GM21723 (cell line): ENCODE measurements around the gene COL25A1.

ENCODE experiments used
- ATAC-seq: cut with Tn5 transposase; IDR thresholded peaks from one replicate; pipeline ENCODE4 v1.9.1; 2021; ENCODE audit warnings: mild to moderate bottlenecking, moderate library complexity; ENCODE audit not compliant: unreplicated experiment

COL25A1 gene

DNA sequence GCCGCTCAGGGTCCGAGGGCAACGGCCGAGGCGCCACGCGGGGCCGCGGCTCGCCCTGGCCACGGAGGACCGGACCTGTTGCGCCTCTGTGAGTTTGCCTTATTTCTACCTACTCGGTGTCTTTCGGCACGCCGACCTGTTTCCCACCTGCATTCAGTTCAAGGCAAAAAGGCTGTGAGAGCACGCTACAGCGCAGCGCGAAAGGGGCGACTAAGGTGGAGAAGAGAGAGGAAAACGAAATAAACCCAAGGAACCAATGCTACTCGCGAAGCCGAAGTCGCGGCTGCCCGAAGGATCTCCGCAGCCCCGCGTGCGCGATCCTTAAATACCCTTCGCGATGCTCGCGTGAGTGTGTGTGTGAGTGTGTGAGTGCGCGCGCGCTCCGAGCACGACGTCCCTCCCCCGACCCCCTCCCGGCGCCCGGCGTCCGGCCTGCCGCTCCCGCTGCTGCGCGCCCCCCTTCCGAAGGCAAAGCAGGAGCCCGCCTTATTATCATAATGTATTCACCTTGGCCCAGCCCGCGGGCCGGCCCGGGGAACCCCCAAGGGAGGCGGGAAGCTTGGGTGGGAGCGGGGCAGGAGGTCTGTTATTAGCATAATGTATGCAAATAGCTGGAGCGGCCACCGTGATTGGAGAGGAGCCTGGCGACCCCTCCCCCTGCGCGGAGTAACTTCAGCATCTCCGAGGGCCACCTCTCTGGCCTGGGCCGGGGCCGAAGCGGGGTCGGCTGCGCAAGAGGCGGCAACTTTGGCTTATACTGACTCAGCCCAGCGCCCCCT lies at the start of gene COL25A1:
Gene COL25A1, minus strand, starts transcription at position 298 of the 779 bp plus-strand sequence.
- no peak for ATAC-seq

DNA sequence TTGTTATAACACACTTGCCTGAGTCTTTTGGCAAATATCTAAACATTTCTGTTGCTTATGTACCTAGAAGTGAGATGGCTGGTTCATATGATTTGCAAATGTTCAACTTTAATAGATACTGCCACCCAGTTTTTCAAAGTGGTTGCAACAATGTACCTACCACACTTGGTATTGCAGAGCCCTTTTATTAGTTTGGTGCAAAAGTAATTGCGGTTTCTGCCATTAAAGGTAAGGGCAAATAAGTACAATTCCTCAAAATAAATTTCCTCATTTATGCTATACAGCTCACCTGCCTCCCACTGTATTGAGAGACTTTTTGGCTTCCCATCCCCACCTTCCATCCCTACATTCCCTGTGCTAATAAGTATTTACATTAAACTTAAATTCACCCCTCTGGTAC lies 47.7 kb upstream of the COL25A1 start:
- ATAC-seq, result no peak

DNA sequence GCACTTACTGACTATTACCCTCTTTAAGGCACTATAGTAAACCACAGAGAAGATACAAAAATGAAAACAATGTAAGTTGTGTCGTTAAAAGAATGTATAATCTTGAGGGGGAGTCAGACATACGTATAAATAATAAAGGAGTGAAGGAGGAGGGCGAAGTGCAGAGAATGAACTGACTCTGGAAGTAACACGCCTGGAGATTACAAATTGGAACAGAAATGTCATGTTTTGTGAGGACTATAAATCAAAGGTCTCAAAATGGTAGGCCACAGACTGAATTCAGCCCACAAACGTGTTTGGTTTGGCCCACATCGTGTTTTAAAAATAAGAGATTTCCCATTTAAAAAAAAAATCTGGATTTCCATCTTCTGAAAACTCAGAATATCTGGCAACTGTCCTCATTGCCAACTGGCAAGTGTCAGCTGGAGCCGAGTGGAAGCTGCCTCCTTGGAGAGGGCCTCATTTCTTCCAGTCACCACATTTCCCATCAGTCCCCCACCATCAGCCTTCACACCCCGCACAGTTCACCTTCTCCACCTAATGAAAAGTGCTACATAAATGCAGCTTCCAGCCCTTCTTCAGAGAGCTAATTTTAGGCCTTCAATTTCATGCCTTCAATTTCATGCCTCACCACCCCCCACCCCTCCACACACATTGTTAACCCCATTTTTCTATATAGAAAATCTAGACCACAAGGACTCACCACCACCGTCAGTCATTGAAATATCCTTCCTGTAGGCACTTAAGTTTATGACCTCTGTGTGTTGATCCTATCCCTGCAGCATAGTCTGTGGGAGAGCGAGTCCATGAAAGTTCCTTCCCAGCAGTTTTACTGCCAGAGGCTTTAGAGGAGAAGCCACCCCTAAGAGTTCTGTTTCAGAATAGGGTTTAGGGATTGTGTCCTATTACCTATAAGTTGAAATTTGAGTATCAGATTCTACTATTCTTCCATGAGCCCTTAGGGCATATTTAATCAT lies 32.0 kb upstream of the COL25A1 start:
- no peak for ATAC-seq

DNA sequence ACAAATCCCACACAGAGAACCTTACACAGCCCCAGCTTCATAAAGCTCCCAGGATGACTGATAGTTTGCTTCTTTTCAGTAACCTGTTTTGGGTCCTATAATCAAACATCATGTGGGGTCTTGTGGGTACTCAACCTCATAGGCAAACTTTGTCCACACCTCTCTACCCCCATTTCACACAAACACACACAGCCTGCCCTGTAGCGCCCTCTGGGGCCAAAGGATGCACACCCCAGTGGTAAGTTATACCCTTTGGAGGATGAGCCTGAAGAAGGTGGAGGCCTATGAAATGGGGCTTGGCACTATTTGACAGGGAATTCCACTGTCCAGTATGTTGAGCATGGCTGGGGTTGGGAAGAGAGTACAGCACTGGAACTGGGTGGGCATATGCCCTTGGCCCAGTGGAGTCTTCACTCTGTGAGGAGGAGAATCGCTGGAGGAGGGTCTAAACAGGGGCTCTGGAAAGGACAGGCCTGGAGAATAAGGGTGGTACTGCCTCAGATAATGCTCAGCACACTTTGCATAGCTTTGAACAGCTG lies 30.5 kb upstream of the COL25A1 start:
- no peak for ATAC-seq

DNA sequence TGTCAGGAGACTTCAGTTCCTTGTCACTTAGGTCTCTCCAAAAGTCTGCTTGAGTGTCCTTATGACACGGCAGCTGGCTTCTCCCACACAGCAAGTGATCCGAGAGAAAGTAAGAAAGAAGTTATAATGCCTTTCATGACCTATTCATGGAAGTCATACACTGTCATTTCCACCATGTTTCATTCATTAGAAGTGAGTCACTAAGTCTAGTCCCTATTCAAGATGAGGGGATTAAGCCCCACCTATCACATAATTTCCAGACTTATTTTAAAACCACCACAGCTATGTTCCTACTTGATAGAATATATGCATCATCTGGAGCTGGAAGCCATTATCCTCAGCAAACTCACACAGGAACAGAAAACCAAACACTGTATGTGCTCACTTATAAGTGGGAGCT lies 25.2 kb upstream of the COL25A1 start:
- ATAC-seq, result no peak

DNA sequence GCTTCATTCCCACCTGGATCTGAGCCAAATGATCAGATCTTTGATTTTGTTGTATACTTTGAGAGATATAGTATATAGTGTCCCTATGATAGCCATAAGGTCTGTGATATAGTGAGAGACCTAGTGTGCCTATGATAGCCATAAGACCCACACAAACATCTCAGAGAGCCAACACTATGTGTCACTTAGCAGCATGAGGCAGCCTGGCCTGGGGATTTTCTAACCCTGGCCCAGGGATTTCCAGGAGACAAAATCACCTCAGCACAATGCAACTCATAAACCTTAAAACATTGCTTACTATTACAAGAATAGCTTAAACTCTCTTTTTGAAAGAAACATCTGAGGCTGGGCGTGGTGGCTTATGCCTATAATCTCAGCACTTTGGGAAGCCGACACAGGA lies 23.2 kb upstream of the COL25A1 start:
- no peak for ATAC-seq

DNA sequence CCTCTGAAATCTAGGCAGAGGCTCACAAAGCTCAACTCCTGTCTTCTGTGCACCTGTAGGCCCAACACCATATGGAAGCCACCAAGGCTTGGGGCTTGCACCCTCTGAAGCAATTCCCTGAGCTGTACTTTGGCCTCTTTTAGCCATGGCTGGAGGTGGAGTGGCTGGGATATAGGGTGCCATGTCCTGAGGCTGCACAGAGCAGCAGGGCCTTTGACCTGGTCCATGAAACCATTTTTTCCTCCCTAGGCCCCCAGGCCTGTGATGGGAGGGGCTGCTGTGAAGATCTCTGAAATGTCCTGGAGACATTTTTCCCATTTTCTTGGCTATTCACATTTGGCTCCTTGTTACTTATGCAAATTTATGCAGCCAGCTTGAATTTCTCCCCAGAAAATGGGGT lies 20.9 kb upstream of the COL25A1 start:
- no peak for ATAC-seq

DNA sequence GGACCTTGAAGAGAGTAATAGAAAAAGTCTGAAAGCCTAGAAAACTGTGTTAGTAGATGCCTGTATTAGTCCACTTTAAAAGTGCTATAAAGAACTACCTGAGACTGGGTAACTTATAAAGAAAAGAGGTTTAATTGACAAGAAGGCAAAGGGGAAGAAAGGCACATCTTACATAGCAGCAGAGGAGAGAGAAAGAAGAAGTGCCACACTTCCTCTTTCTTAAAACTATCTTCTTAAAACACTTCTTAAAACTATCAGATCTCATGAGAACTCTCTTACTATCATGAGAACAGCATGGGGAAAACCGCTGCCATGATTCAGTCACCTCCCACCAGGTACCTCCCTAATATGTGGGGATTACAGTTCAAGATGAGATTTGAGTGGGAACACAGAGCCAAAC lies 18.8 kb upstream of the COL25A1 start:
- ATAC-seq, result no peak

DNA sequence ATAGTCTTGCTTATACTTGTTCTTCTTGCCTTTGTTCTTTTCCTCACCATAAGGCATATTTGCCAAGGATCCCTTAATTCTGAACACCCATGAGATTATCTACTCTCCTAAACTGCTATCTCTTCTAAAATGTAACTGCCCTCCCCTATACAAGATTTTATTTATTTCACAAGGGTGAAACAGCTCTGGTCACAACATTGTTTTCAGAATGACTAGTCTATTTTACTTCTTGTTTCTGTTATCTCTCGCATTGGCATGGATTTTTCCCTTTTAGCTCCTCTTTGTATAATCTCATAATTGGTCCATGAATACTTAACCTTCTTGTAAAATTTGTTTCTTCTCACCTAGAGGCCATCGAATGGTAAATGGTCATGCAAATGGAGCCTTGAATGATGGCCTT lies 17.2 kb upstream of the COL25A1 start:
- ATAC-seq, result no peak

DNA sequence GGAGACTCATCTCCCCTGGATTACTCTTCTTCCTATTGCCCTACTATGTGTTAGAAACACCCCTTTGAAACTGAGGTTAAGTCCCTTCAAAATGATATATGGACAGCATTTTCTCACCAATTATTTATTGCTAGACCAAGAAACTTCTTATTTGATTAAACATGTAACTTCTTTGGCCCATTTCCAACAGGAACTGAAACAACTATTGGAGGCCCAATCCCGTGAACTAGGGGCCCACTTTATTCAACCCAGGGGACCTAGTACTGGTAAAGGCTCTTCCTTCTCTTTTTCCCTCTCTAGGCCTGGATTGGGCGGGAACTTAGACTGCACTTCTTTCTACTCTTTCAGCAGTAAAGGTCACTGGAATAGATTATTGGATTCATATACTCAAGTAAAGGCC lies 16.7 kb upstream of the COL25A1 start:
- no peak for ATAC-seq

DNA sequence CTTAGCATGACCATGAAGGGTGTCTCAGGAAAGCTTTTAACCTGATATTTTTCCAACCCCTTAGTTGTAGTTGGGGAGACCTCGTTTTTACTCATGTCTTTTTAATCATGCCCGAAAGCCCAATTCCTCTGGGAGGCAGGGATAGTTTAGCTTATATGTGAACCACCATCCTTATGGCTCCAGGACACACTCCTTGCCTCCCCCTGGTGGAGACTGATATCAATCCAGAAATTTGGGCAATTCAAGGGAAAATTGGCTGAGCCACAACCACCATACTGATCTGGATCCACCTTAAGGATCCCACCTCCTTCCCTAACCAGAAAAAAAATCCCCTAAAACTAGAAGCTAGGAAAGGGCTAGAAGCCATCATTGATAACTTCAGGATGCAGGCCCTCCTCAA lies 13.4 kb upstream of the COL25A1 start:
- ATAC-seq, result no peak

DNA sequence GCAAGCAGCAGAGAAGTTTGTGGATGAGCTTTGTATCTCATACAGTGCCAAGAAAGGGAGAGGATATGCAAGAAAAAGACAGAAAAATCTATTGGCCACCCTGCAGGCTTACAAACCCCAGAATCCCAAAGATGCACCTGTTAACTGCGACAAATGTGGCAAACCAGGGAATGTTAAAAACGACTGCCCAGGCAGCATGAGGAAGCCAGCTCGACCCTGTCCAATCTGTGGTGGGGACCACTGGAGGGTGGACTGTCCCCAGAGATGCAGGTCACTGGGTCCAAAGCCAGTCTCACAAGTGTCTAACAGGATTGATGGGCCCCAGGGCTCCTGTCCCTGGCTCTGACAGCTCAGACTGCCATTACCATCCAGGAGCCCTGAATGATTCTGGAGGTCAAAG lies 12.9 kb upstream of the COL25A1 start:
- ATAC-seq, result no peak

DNA sequence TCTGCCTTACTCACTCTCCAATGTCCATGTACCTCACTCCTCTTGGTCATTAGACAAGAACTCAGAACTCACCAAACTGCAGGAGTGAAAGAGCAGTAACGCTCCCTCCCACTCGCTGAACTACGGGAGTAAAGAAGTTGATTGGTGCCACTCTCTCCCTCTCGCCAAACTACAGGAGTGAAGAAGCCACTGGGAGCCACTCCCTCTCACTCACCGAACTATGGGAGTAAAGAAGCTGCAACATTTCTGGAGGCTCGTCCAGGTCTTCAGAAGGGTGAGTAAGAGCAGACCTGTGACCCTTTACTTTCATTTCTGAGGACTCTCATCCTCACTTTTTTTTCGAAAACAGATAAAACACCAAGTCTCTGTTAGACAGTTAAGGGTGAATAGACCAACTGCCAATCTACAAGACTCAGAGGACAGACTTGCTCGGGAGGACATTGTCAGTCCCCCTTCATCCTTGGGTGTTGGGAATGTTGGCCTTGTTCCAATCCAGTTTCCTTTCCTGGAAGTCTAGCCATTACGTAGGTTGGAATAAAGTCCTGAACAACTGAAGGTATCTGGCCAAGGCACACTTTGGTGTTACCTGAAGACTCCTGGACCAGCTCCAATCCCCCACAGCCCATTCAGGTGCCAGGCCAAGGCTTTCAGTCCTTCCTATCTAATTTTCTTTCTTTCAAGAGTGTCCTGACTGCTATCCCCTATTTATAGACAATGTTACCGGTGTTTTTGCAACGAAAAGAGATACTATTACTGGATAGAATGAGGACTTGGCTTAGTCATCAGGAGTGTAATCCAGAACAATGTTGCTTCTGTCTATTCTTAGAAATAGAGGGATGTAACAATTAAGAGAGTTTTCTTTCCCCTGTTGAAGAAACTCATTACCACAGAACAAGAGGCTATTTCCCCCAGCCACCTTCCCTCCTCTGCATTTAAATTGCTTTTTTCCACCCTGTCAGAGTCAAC lies 11.0 kb upstream of the COL25A1 start:
- ATAC-seq, result no peak

DNA sequence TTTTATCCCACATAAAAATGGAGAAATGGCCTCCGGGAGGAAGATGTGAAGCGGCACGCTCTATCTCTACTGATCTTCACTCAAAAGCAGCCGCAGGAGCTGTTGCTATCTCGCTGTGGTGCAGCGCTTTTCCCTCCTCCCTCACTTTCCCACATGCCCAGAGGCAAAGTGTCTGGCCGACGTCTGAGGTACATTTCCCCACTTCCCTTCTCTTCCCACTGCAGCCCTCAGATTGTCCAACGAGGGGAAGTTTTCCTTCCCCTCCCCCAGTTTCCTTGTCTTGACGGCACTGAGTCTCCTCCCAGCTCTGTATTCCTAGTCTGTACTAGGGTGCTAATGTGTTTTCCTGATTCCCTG lies 660 bp upstream of the COL25A1 start:
- no peak for ATAC-seq

DNA sequence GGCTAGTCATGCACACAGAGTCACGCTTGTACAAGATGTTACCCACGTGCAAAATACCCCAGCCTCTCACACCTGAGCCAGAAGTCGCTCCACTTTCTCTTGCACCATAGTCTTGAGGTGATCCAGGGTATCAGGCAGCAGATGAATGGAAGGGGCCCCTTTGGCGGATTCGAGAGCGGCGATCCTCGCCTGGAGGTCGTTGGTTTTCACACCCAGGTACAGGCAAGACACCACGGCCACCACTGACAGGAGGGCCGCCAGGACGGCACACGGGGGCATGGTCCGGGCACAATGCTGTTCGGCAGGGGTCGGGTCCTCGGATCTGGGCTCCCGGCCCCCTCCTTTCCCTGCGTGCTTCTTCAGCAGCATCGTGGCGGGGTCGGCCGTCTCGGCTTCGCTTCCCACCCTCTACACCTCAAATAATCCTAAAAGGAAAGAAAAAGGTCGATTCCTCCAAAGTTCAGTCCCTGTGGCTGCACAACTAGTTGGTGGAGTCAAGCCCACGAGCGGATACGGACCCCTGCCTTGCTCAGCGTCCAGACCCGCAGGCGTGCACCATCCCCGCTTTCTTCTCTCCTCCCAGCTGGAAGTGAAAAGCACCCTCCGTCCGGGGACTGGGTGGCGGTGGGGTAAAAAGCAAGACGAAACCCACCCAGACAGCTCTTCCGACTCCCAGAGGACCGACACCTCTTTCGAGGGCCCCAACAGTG lies 652 bp downstream of the COL25A1 start:
- no peak for ATAC-seq

DNA sequence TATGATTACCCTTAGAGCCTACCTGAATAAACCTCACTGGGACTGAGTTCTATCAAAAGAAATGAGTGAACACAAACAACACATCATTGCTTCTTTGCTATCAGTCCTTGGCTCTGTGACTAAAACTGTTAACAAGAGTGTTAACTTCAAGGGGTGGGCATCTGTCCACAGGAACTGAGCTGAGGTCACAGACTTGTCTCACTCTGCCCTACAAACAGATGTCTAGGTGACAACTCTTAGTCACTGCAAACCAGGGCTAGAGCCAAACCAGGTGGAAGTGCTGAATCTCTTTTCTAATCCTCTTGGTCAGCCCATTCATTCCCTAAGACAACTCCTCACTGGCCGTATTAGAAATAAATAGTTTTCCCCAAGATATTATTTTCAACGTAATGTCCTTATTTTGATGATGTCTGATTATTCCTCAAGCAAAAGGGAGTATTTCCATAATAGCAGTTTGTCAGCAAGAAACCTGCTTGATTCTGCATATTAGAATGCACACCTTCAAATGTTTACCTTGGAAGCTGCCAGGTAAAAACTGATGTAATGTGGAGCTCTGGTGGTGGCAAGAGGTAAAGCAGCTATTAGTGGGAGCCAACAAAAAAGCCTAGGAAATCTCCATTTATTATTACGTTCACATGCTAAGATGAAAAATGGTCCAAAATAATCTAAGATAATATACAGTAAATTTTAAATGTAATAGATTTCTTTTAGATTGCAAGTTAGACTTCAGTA lies 4.0 kb downstream of the COL25A1 start:
- no peak for ATAC-seq

DNA sequence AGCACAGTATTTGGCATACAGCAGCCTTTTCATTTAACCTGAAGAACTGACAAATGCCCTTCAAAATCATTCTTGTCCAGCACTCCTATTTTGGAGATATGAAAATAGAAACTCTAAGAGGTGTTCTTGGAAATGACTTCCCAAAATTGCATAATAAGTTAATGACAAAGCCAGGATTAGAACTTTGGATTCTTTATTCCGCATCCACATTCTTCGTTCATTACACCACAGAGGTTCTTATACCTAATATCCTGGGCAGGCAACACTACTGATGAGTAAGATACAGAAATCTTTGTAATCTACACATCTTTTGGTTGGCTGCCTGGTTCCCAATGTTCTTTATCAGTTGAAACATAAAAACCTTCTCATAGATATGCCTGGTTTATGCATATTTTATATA lies 5.9 kb downstream of the COL25A1 start:
- ATAC-seq, result no peak

DNA sequence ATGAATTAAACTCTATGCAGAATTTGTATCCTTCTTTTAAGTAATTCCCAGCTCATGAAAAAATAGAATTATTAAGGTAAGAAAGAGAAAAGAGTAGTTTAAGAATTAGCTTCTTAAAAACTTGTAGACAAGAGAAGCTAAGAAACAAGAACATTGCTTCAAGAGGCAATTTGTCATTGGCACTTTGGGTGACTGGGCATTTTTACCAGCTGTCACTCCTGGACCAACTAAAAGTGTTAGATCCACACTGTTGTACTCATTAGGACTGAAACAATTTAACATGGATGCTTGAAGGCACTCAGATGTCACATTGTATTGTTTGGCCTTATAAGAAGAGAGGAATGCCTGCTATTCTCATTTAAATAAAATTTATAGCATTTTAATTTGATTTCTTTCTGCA lies 7.4 kb downstream of the COL25A1 start:
- no peak for ATAC-seq

DNA sequence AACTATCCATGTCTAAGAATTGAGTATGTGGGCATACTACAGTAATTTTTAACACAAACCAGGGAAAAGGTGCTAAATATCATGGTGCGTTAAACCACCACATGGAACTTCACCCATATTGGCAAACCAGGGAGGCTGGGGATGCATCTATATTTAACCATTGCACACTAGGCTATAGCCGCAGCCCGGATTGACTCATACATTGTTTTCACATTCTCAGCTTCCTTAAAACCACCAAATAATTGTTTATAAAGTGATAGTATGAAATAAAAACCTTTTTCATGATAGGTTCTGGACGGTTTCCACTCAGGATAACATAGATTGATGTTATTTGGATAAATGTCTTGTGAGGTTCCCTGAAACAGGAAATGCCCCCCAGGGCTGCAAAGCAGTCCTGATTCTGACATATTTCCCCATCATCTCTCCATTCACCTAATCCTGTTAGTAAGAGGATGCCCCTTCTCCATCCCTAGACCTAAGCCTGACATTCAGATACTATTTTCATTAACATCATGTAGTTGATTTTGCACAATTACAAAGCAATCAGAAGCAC lies 7.9 kb downstream of the COL25A1 start:
- no peak for ATAC-seq
